ENCODE results near the gene CD1E.
"Not testable (repeated sequence)": the region's sequence is repeated elsewhere in the genome, so short reads cannot be mapped to it uniquely, and the experiment has no call there.

The CD1E gene

GRCh38 chr1:158366783-158367182 lies 13.1 kb downstream of the CD1E start:
- no peak for DNase-seq

- no peak for DNase-seq
These were observed 17.7 kb downstream of the CD1E start for GRCh38 chr1:158371188-158371953.

DNA sequence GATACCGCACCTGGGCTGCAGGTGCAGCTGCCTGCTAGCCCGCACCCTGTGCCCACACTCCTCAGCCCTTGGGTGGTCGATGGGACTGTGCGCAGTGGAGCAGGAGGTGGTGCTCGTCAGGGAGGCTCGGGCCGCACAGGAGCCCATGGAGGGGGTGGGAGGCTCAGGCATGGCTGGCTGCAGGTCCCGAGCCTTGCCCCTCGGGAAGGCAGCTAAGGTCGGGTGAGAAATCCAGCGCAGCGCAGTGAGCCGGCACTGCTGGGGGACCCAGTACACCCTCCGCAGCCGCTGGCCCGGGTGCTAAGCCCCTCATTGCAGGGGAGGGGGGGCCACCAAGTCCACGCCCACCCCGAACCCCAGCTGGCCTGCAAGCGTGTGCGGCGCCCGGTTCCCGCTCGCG lies 20.4 kb downstream of the CD1E start:
- DNase-seq, result not testable (repeated sequence)

DNA sequence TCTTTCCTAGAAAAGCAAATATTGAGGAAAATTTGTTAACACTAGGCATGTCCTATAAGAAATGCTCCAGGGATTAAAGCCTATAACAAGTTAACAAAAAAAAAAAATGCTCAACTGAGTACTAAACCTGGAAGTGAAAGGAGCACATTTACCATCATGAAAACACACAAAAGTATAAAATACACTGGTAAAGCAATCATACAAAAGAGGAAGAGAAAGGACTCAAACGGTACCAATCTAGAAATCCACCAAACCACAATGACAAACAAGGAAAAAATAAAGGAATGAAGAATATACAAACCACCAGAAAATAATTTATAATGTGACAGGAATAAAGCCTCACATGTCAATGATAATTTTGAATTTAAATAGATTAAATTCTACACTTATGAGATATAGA lies 21.2 kb downstream of the CD1E start:
- peak; percentile 18 for DNase-seq

- DNase-seq, result no peak
These were observed 36.6 kb downstream of the CD1E start for GRCh38 chr1:158390331-158390730.

GRCh38 chr1:158391099-158391498 lies 37.4 kb downstream of the CD1E start:
- DNase-seq, result no peak

DNA sequence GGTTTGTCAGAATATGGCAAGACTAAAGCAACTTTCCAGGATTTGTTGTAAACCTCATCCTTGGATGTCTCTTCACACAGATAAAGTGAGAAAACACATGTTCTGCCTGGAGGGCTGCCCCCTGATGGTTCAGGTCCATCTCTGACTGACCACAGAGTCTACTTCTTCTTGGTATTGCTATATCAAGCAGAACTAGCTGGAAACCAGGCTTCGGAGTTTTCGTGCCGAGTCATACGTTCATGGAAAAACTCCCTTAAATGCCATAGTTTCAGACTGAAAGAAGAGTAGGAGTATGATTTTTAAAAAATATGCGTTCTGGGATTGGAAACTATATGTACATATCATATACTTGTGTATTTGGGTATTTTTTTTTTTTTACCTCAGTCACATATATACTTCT lies 39.8 kb downstream of the CD1E start:
- peak; percentile 7 for DNase-seq

GRCh38 chr1:158396646-158397045 lies 43.0 kb downstream of the CD1E start:
- DNase-seq, result no peak

DNA sequence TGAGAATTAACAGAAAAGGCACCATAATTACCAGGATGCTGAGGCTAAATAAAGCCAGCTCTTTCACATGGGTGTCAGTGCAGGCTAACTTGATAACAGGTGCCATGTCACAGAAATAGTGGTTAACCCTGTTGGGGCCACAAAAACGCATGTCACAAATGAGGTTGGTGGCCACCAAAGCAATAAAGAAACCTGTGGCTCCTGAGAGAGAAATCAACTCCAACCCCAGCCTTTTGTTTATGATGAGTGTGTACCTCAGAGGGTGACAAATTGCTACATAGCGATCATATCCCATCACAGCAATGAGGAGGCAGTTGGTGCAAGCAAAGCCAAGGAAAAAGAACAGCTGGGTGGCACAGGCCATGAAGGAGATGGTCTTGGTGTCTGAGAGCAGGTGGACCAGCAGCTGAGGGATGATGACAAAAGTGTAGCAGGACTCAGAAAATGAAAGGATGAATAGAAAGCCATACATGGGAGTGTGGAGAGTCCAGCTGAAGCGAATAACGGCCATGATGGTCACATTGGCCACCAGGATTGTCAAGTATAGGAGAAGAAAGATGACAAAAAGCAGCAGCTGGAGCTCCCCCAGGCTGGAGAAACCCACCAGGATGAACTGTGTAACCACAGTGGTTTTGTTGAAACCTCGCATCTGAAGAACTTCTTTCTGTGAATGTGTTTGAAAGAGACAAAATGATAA lies 45.3 kb downstream of the CD1E start, which contains the start of gene OR10T2:
Gene OR10T2 (minus strand): TSS at position 649 of the 697 bp plus-strand sequence. CDS start 0 bp downstream, at position 649.
- DNase-seq, result no peak

- no peak for DNase-seq
These were observed 47.2 kb downstream of the CD1E start for GRCh38 chr1:158400871-158401270.

- no peak for DNase-seq
These were observed 53.4 kb downstream of the CD1E start for GRCh38 chr1:158407092-158407491.
